Measurements from ENCODE around the gene QKI.
A peak's percentile ranks its signal among the peaks of the same experiment; 100 is the strongest.
"Not testable (repeated sequence)": the region's sequence is repeated elsewhere in the genome, so short reads cannot be mapped to it uniquely, and the experiment has no call there.

The QKI gene

DNA sequence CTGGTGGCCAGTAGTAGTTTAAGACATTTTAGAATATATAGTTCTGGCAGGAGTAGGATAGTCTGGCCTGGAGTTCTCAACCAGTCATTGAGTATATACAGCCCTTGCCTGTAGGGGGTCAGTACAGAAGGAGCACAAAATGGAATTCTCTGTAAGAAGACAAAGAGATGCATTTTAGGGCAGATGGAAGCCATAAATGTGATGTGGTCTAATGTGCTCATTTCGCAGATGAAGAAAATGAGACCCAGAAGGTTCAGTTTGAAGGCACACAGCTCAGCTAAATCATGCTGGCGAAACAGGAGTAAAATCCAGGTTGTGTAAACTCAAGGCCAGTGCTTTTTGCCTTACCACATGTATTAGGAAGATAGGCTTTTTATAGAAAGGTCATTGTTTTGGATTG, 29.6 kb downstream of the QKI start:
- no peak for DNase-seq

DNA sequence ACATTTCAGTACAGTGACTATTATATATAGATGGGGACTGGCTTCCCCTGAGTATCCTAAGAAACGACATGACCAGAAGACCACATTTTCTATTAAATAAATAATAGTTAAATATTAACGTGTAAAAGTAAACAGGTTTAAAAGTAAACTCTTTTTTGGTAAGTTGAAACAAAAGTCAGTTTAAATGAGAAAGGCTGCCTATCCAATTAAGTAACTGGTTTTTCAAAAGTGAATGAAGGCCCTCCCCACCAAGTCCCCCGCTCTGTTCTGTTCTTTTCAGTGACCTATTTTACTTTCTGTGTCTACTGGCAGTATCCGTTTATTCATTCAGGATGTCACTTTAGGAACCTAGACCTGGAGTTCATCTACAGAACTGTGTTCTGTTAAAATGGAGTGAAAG, 32.0 kb downstream of the QKI start:
- DNase-seq = no peak

DNA sequence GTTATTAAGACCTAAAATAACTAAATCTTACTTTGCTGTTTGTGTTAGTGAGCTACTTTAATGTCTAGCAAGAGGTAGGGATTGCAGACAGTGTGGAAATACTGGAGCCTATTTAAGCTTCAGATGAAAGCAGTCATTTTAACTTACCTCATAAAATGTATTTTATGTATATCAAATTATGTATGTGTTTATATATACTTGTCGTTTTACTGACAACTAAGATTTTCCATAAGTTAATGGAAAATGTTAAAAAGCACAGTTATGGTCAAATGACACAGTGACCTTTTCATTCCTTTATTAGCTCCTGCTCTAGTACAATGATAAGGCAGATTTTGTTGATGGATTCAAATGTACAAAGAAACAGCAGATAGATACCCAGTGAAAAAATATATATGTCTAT, 34.6 kb downstream of the QKI start:
- DNase-seq = no peak

- no peak for DNase-seq
Observed at GRCh38 chr6:163454425-163454824, 39.9 kb downstream of the QKI start.

GRCh38 chr6:163455552-163455951, 41.0 kb downstream of the QKI start:
- peak; percentile 27 for DNase-seq

DNA sequence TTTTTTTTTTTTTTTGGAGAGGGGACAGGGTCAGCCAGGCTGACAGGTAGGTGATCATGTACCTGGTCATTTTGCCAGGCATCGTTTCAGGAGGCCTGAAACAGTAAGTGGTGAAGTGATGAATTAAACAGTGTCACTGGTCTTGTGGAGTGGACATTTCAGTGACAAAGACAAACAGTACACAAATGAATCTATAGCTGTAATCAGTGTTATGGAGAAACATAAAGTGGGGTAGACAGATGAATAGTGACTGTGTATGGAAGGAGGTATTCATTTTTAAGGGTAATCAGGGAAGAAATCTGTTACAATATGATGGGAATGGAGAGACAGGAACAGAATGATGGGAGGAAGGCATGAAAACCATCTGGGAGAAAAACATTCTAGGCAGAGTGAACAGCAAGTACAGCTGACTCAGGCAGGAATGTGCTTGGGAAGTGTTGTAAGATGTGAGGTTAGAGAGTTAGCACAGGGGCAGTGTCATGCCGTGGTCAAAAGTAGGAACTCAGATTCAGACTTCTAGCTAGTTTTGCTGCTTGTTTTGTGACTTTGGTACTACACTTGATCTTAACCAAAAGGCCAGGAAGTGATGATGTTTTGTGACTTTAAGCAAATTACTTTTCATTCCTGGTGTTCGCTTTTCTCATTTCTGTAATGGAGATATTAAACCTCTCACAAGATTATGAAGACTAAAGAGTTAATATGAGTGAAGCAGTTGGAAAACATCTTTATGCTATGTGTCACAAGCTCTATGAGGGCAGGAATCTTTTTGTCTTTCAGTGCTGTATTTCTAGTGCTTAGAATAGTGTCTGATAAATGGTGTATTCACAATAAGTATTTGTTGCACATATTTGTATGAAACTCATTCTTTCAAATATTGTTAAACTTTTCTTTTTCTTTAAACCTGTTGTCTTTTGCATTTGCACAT, 43.4 kb downstream of the QKI start:
- DNase-seq = peak; percentile 95

GRCh38 chr6:163459007-163459406, 44.5 kb downstream of the QKI start:
- DNase-seq = no peak

DNA sequence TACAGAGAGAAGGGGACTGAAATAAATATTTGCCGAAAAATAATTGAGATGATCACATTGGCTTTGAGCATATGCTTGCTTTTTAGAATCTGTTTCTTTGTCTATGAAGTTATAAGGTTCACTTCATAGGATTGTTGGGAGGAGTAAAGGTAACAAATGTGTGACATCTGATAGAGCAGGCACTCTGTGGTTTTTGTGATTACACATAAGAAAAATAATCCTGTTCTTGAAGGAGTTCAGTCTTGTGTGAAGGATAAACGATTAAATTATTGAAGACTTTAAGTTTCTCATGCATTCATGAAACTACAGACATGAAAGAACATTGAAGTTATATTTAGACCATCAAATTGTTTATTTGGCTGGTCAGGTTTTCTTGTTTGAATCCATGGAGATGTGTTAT, 45.0 kb downstream of the QKI start:
- DNase-seq = peak; percentile 18

- peak; percentile 14 for DNase-seq
Observed at GRCh38 chr6:163460307-163460782, 45.8 kb downstream of the QKI start.

DNA sequence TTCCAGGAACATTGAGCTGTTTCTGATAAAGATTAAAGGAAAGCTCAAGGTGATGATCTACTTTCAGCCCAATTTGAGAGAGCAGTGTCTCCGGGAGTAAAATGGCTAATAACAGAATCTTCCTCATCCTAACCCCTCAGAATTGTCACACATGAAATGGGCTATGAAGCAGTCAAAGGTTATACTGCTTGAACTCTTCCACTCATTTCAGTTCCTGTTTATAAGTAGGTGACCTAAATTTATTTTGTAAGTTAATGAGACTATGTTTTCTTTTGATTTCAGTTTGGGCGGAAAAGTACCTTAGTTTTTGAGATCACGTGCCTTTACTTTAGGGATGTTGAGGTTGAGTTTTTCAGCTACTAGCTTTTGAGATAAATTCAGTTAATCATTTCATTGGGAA, 47.2 kb downstream of the QKI start:
- no peak for DNase-seq

GRCh38 chr6:163463180-163463579, 48.7 kb downstream of the QKI start:
- DNase-seq = no peak

DNA sequence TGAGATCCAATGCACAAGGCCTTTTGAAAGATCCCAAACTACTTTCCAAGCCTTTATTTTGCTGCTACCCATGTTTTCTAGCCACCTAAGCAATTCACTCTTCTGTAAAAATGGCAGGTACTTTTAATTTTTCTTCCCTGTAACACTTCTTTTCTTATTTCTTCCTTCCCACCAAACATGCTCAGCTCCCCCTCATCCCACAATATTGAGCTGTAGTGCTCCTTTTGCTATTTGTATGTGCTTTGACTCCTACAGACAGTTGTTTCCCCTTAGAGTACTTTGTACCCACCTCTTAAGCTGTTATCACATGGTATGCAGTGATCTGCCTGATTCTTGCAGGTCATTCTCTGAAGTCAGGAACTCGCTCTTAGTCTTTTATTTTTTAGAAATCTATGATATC, 49.3 kb downstream of the QKI start:
- no peak for DNase-seq

GRCh38 chr6:163466839-163467390, 52.4 kb downstream of the QKI start:
- no peak for DNase-seq

DNA sequence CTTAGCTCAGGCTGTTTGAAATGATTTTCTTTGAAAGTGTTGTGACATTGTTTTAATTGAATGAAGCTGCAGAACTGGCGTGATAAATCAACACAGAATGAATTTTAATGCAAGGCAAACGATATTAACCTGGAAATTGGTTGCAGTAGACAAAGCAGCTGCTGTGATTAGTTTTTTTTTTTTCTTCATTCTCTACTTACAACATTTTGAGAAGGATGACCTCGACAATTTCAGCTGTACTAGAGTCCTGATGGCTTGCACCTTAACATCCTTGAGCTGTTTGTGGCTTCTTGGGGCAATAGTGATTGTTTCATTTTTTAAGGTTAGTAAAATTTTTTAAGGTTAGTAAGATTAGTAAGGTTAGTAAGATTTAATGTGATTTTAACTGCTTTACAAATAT, 54.2 kb downstream of the QKI start:
- DNase-seq = no peak

- no peak for DNase-seq
Observed at GRCh38 chr6:163469459-163469985, 55.0 kb downstream of the QKI start.

- DNase-seq = no peak
Observed at GRCh38 chr6:163470611-163471010, 56.1 kb downstream of the QKI start.

DNA sequence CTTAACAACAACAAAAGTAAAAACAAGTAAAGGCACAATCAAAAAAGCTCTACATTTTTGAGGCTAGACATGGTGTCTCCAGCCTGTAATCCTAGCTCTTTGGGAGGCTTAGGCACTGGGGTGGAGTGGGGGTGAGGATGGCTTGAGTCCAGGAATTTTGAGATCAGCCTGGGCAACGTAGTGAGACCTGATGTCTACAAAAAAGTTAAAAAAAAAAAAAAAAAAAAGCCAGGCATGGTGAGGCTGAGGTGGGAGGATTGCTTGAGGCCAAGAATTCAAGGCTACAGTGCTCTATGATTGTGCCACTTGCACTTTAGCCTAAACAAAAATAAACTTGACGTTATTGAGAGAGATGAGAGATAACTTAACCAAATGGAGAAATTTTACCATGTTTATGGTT, 60.1 kb downstream of the QKI start:
- no peak for DNase-seq

- not testable (repeated sequence) for DNase-seq
Observed at GRCh38 chr6:163476946-163477345, 62.4 kb downstream of the QKI start.

DNA sequence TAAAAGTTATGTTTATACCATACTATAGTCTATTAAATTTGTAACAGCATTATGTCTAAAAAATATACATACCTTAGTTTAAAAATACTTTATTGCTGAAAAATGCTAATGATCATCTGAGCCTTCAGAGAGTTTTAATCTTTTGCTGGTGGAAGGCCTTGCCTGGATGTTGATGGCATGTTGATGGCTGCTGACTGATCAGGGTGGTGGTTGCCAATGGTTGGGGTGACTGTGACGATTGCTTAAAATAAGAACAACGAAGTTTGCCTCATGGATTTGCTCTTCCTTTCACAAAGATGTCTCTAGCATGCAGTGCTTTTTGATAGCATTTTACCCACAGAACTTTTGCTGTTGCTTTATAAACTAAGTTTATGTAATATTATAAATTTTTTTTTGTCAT, 68.6 kb downstream of the QKI start:
- DNase-seq = no peak

DNA sequence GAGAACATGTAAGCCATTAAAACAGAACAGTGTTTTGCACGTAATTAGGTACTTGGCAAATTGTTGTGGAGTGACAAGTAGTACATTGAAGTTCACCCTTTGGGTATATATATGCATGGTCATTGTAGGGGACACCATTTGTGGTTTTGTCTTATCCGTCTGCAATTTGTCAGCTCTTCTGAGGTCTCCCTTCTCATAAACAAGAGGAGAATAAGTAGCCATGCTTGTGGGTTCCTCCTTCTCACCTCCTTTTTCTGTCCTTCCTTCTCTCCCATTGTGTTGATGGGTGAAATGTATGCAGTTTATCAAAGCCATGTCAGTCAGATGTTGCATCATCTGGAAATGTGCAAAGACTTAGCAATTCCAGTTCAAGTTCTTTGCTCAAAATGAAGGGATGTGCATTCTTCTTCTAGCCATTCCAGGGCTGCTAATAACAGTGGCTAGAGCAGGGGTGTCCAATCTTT, 70.9 kb downstream of the QKI start:
- DNase-seq = peak; percentile 20

DNA sequence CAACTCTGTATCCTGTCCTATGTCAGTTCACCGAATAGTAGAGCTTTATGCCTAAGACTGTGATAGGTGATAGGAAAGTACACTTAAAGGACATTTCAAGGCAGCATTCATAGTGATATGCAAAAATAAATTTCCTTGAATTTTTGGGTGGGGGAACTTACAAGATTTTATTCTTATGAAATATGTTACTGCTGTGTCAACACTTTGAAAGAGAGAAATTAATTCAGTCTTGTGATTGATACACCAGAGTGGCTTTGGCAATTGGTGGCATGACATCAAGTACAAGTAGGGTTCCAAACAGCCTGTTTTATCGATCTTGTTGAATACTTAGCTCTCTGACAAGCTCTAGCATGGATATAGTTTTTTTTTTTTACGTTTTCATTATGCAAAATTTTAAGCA, 72.3 kb downstream of the QKI start:
- no peak for DNase-seq

- DNase-seq = no peak
Observed at GRCh38 chr6:163487606-163488005, 73.1 kb downstream of the QKI start.

- DNase-seq = peak; percentile 24
Observed at GRCh38 chr6:163489584-163489983, 75.1 kb downstream of the QKI start.

Data from fibroblast of skin of back (primary cell).